Subcutaneous abdominal adipose tissue (tissue), 5 donors: ENCODE measurements around the gene NEDD9.
A peak's percentile ranks its signal among the peaks of the same experiment; 100 is the strongest.

ENCODE experiments used
- H3K27ac ChIP-seq: one replicate; pipeline ENCODE4 v1.7.0; 2013; ENCODE audit warnings: low read depth, mild to moderate bottlenecking, inconsistent platforms, low read length, moderate library complexity
- H3K27me3 ChIP-seq, 5 donors: one replicate each; pipeline ENCODE4 v1.7.0; 2013; ENCODE audit warnings: low read length in 5 of 5, inconsistent platforms in 1 of 5; ENCODE audit not compliant: control insufficient read depth in 5 of 5, insufficient read depth in 4 of 5
- H3K36me3 ChIP-seq, 5 donors: one replicate each; pipeline ENCODE4 v1.7.0; 2013; ENCODE audit warnings: low read length in 5 of 5; ENCODE audit not compliant: control insufficient read depth in 5 of 5, insufficient read depth in 5 of 5
- H3K4me1 ChIP-seq, 5 donors: one replicate each; pipeline ENCODE4 v1.7.0; 2013; ENCODE audit warnings: low read length in 5 of 5, mild to moderate bottlenecking in 3 of 5, moderate library complexity in 1 of 5; ENCODE audit not compliant: control insufficient read depth in 5 of 5, insufficient read depth in 5 of 5
- H3K4me3 ChIP-seq, 5 donors: one replicate each; pipeline ENCODE4 v1.7.0; 2013; ENCODE audit warnings: low read length in 5 of 5, low read depth in 1 of 5
- H3K9ac ChIP-seq, 5 donors: one replicate each; pipeline ENCODE4 v1.7.0; 2013; ENCODE audit warnings: low read length in 5 of 5, mild to moderate bottlenecking in 4 of 5, moderate library complexity in 3 of 5
- H3K9me3 ChIP-seq, 5 donors: one replicate each; pipeline ENCODE4 v1.7.0; 2013; ENCODE audit warnings: low read length in 5 of 5; ENCODE audit not compliant: control insufficient read depth in 5 of 5
- donor health status: healthy.
- donor health status: healthy.
- donor health status: healthy.
- donor health status: healthy.
- donor health status: healthy.

The NEDD9 gene

DNA sequence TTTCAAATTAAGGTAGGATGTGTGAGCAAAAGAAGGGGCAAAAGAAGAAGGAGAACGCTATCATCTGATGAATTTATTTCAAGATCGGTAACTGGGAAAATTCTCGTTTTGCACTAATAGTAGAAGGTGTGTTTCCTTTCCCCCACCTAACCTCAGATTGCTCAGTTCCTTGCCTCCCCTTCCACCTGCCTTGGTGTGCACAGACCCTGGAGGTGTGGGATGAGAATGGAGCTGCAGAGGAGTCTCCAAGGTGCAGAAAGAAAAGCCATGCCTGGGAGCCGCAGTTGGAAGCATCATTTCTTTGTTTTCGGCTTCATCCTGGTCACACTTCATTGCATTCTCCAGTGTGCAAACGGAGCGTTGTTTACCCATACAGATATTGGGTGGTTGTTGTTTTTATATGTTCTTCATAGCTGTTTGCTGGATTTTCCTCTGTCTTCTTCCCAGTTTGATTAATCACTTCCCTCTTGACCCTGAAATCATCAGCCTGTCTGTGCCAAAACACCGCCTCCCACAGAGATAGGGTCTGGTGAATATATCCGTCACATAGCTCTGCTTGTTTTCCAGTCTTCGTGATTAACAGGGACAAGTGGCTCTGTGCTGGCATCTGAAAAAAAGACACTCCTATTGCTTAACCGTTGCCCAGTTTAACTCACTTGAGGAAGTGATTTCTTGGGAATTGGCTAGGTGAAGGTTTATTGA is 40.2 kb upstream of the NEDD9 start:
- Histone ChIP-seq H3K4me1 (peaks cover 0 to 20% (median 10%) of the 10 kb centered on the region in 5 donors), H3K9ac (no peak overlapping the region), H3K27ac (no peak overlapping the region), H3K9me3 (no peaks in the 10 kb centered on the region), H3K4me3 (no peak overlapping the region), H3K36me3 (no peaks in the 10 kb centered on the region), H3K27me3 (no peaks in the 10 kb centered on the region)

DNA sequence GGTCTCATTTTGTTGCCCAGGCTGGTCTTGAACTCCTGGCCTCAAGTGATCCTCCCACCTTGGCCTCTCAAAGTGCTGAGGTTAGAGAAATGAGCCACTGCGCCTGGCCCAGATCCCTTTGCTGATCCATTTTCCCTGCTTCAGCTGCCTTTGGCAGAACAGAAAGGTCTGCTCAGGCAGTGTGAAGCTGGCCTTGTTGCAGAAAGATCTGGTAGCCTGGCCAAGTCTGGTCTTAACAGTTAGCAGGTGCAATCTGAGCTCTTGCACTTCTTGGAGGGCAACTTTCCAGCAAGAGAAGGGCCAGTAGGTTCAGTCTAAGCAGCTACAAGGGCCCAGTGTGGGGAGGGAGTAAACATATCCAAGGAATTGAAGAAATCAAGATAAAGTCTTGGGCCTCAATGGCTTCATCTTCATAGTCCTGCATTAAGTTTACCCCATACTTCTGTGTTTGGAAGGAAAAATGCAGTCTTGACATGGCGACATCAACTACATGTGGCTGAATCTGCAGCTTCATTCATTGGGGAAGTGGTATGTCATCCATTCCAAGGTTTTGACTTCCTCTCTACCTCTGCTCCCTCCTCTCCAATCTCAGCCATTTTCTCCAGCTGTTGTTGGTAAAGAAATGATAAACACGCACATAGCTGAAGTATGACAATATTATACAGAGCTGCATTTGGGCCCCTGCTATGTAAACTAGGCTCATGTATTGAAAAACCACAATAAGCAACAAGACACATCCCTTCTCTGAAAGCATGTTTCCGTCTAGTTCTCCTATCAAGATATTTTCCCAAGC is 39.0 kb upstream of the NEDD9 start:
- Histone ChIP-seq H3K27me3 (no peaks in the 10 kb centered on the region), H3K9me3 (no peaks in the 10 kb centered on the region), H3K9ac (no peak overlapping the region), H3K27ac (no peak overlapping the region), H3K4me3 (no peak overlapping the region), H3K4me1 (peaks cover 0 to 14% (median 8%) of the 10 kb centered on the region in 5 donors), H3K36me3 (no peaks in the 10 kb centered on the region)

DNA sequence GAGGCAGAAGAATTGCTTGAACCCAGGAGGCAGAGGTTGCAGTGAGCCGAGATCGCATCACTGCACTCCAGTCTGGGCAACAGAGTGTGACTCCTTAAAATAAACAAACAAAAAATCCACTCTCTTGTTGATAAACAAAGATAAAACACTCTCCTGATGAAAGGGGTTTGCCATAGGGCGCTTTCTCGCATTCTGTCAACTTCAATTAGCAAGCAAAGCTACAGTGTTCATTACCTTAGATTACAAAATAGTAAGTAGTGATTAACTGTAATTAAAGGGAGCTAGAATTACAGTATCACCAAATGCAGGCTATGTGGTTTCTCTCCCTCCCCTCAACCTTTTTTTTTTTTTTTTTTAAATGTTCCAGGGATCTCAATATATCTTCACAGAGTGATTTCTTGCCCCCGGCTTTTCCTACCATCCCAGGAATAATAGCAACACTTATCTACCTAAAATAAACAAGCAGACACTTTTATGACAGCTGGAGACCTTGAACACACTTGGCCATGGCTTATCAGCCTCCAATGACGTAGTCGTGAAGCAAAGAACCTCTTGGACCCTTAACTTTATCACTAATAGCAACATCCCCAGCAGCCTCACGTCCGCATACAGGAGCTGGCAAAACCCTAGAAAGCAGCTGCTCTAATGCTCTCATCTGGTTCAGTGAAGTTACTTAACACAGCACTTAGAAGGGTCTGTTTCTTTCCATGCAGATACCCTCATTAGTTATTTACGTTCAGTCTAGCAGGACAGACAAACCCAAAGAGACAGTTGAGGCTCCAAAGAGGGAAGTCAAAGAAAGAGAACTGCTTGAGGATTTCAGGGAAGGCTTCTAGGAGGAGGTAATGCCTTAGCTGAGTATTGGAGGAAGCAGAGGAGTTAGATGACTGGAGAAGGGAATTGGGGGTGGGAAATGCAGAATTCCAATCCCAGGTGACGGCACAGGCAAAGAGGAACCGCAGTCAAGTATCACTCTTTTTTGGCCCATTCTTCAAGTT is 37.9 kb upstream of the NEDD9 start:
- no peak overlapping the region for H3K4me3 ChIP-seq
- H3K36me3 ChIP-seq, result no peaks in the 10 kb centered on the region
- H3K27ac ChIP-seq, result no peak overlapping the region
- H3K27me3 ChIP-seq, result no peaks in the 10 kb centered on the region
- no peaks in the 10 kb centered on the region for H3K9me3 ChIP-seq
- H3K9ac ChIP-seq, result no peak overlapping the region
- H3K4me1 ChIP-seq, result peaks cover 0 to 14% (median 5%) of the 10 kb centered on the region in 5 donors

DNA sequence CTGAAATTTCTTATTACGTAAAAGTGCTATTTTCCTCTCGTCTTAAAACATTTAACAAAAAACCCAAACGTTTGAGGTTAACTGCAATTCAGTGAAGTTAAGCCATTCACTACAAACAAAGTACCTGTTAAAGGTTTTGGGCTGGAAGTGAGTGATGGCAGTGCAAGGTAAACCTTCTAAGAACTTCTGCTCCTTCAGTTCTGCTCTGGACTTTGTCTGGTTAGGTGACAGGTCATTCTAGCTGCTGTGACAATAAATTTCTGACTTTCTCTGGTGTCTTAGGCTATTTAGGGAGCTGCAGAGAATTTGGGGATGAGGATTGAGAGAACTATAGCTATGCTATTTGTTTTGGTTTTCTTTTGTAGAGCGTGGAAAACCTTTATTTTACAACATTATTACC is 36.5 kb upstream of the NEDD9 start:
- no peak overlapping the region for H3K9ac ChIP-seq
- H3K9me3 ChIP-seq, result no peaks in the 10 kb centered on the region
- no peak overlapping the region for H3K4me3 ChIP-seq
- no peaks in the 10 kb centered on the region for H3K27me3 ChIP-seq
- peaks cover 0 to 14% (median 5%) of the 10 kb centered on the region in 5 donors for H3K4me1 ChIP-seq
- H3K36me3 ChIP-seq, result no peaks in the 10 kb centered on the region
- no peak overlapping the region for H3K27ac ChIP-seq

DNA sequence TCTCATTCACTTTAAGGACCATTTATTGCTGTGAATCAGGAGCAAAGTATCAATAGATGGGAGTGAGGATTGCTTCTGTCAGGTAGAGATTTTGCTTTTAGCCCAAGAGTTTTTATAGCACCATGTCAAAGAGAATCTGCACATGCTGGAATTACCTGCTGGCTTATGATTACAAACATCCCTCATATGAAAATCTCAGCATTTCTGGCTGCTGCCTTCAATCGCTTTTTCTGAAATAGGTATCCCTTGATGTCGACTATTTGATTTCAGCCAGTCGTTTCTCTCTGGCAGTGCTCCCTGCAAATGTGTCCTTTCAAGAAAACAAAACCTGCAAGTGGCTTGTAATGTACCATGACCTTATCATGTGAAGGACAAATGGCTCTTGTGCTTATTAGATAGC is 34.5 kb upstream of the NEDD9 start:
- no peaks in the 10 kb centered on the region for H3K36me3 ChIP-seq
- no peak overlapping the region for H3K9ac ChIP-seq
- H3K4me1 ChIP-seq, result peaks cover 6 to 29% (median 20%) of the 10 kb centered on the region in 5 donors
- no peak overlapping the region for H3K27ac ChIP-seq
- H3K4me3 ChIP-seq, result no peak overlapping the region
- no peaks in the 10 kb centered on the region for H3K27me3 ChIP-seq
- H3K9me3 ChIP-seq, result no peaks in the 10 kb centered on the region

DNA sequence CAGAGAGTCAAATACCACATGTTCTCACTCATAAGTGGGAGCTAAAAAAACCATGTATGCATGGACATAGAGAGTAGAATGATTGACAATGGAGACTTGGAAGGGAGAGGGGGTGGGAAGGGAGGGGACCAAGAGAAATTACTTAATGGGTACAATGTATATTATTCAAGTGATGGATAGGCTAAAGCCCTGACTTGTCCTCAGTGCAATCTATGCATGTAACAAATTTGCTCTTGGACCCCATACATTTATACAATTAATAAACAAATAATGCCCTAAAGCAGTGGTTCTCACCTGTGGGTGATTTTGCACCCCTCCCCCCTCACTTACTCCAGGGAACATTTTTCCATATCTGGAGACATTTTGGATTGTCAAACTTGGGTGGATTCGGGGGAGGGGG is 33.5 kb upstream of the NEDD9 start:
- Histone ChIP-seq H3K36me3 (no peaks in the 10 kb centered on the region), H3K27ac (no peak overlapping the region), H3K9me3 (no peaks in the 10 kb centered on the region), H3K27me3 (no peaks in the 10 kb centered on the region), H3K9ac (no peak overlapping the region), H3K4me1 (peaks cover 6 to 32% (median 23%) of the 10 kb centered on the region in 5 donors), H3K4me3 (no peak overlapping the region)

DNA sequence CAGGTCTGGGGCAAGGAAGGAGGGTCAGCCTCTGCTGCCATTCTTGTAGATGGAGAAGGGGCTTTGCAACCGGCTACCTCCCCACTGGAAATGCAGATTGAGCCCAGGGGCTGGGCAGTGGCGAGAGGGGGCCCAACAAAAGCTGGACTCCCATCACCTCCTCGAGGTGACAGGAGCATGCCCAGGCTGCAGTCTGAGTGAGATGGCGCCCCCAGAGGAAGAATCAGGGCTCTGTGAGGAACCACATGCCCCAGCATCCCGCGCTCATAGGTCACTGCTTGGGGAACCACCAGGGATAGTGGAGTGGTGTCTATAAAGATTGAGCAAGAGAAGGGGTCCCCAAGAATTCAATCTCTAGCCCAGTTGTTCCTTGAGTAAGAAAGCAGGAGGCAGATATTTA is 31.6 kb upstream of the NEDD9 start:
- H3K36me3 ChIP-seq, result no peaks in the 10 kb centered on the region
- no peaks in the 10 kb centered on the region for H3K9me3 ChIP-seq
- H3K4me3 ChIP-seq, result no peak overlapping the region
- peaks cover 6 to 25% (median 21%) of the 10 kb centered on the region in 5 donors for H3K4me1 ChIP-seq
- H3K27ac ChIP-seq, result peak overlapping the region; percentile 79
- H3K27me3 ChIP-seq, result no peaks in the 10 kb centered on the region
- H3K9ac ChIP-seq, result no peak overlapping the region

DNA sequence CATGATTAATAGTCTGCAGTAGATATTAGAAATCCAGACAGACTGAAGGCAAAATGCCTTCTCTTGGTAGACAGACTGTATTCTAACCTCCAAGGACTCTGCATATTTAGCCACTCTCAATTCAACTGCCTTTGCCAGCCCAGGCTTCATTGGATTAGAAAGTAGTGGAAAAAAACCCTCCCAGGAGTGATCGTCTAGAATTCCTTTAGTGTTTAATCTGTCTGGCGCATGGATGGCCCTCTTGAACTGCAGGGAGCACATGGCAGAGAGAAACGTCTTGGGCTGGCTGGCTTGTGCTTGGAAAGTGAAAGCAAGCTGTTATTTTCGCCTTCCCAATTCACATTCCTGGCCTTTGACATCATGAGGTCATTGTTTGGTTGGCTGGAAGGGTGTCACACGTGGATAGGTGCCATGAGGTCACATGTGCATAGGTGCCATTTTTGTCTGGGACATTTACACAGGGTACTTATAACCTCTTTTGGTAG is 30.9 kb upstream of the NEDD9 start:
- Histone ChIP-seq H3K9me3 (no peaks in the 10 kb centered on the region), H3K4me3 (no peak overlapping the region), H3K9ac (no peak overlapping the region), H3K27me3 (no peaks in the 10 kb centered on the region), H3K36me3 (no peaks in the 10 kb centered on the region), H3K4me1 (peaks cover 6 to 33% (median 23%) of the 10 kb centered on the region in 5 donors), H3K27ac (peak overlapping the region; percentile 79)

DNA sequence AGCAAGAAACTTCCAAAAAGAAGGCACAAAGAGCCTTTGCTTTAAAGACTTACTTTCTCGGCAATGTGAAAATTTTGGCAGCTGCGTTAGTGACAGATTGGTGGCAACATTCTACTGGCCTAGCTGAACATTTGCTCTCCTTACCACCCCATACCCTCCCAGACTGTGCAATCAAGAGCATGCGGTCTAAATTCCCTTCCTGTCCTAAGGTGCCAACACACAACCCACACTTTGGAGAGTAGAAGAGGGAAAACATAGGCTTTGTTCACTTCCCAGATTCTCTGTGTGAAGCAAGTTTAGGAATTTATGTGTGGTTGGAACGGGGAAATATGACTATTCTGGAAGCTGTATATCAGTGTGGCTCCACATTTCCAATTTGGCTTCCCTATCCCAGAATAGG is 29.8 kb upstream of the NEDD9 start:
- no peaks in the 10 kb centered on the region for H3K9me3 ChIP-seq
- peaks cover 6 to 38% (median 27%) of the 10 kb centered on the region in 5 donors for H3K4me1 ChIP-seq
- no peak overlapping the region for H3K4me3 ChIP-seq
- no peaks in the 10 kb centered on the region for H3K36me3 ChIP-seq
- no peaks in the 10 kb centered on the region for H3K27me3 ChIP-seq
- H3K27ac ChIP-seq, result peak overlapping the region; percentile 79
- peak overlapping the region in 1 of 5 donors; percentile 14 for H3K9ac ChIP-seq
